ENCODE measurements around the gene SNRNP200. TPM values are rescaled to one million over a fixed set of nuclear protein-coding genes. Genes with fewer than 3 reads are reported as not detected.

Gene SNRNP200
- total RNA-seq, 2 donors from 2014 or later: 117 to 148 TPM

DNA sequence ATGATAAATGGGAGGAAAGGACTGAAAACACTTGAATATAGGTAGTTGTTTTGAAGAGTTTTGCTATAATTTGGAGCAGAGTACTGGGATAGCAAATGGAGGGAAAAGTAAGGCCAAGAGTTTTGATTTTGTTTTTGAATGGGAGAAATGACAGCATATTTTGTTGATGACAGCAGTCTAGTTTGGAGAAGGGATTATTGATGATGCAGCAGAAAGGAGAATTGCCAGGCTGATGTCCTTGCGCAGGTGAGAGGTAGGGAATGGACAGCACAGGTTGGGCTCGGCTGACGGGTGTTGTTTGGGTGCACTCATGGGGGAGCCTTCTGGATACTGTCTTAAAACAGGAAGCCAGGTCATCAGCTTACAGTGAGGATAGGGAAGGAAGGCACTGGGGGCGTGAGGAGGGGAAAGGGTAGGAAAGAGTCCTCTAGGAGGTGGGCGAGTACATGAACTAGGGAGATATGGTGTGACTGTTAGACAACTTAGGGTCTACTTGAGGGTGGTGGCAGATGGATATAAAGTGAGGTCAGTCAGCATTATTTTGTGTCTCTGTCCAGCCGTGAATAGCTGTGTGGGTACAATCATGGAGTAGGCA is 40.6 kb upstream of the SNRNP200 start:
- H3K4me3 ChIP-seq: no peak overlapping the region
- 96% methylated on average over 6 of the region's 6 CpGs for WGBS
- H3K9me3 ChIP-seq: no peaks in the 10 kb centered on the region
- intact Hi-C loops (cut with DNase I): no loop called here
- H3K27ac ChIP-seq: no peak overlapping the region
- no peaks in the 10 kb centered on the region for H3K27me3 ChIP-seq (replicated peaks; ENCODE audit: insufficient read depth)
- TF ChIP-seq, protein P1, sequence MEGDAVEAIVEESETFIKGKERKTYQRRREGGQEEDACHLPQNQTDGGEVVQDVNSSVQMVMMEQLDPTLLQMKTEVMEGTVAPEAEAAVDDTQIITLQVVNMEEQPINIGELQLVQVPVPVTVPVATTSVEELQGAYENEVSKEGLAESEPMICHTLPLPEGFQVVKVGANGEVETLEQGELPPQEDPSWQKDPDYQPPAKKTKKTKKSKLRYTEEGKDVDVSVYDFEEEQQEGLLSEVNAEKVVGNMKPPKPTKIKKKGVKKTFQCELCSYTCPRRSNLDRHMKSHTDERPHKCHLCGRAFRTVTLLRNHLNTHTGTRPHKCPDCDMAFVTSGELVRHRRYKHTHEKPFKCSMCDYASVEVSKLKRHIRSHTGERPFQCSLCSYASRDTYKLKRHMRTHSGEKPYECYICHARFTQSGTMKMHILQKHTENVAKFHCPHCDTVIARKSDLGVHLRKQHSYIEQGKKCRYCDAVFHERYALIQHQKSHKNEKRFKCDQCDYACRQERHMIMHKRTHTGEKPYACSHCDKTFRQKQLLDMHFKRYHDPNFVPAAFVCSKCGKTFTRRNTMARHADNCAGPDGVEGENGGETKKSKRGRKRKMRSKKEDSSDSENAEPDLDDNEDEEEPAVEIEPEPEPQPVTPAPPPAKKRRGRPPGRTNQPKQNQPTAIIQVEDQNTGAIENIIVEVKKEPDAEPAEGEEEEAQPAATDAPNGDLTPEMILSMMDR (IDR thresholded peaks at IDR 0.05): no peak
- no peak for TF ChIP-seq POLR2AphosphoS5 (IDR thresholded peaks at IDR 0.05)
- TF ChIP-seq POLR2A (IDR thresholded peaks at IDR 0.05): no peak
- H3K36me3 ChIP-seq: no peaks in the 10 kb centered on the region
- H3K4me1 ChIP-seq (replicated peaks): no peaks in the 10 kb centered on the region
- no peak for DNase-seq (ENCODE audit: low spot score)

DNA sequence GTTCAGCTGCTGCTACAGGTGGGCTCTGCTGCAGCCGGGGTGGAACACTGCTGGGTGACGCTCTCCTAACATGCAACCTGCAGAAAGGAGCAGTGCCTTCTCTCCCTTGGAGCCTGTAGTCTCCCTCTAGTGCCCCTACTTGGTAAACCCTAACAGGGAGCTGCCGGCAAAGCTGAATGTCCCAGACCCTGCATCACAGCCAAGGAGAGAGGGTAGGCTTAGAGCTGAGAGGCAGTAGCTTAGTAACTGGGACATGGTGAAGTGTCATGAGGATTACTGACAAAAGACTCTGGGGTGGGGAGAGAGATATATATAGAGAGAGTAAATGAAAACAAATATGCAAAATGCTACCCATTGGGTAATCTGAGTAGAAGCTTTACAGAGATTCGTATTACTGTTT is 40.1 kb upstream of the SNRNP200 start:
- DNase-seq (ENCODE audit: low spot score): no peak
- WGBS: 96% methylated on average over 4 of the region's 4 CpGs
- H3K27ac ChIP-seq: no peak overlapping the region
- intact Hi-C loops (cut with DNase I): no loop called here
- no peaks in the 10 kb centered on the region for H3K36me3 ChIP-seq
- H3K9me3 ChIP-seq: no peaks in the 10 kb centered on the region
- TF ChIP-seq, protein P1 (IDR thresholded peaks at IDR 0.05): no peak
- no peak overlapping the region for H3K4me3 ChIP-seq
- H3K4me1 ChIP-seq (replicated peaks): no peaks in the 10 kb centered on the region
- H3K27me3 ChIP-seq (replicated peaks; ENCODE audit: insufficient read depth): no peaks in the 10 kb centered on the region

DNA sequence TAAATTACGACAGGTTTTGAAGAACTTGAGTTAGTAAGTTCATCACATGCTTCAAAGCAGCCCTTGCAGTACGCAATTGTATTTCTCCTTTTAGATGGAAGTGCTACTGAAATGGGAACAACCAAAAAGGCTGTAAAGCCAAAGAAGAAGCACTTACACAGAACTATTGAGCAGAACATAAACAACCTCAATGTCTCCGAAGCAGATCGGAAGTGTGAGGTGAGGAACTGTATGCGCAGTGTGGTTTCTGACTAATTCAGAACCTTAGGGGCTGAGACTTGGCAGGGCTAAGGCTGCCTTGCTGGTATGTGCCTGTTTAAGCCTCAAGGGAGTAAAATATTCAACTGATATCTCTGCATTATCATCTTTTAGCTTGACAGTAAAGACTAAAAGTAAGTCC is 38.7 kb upstream of the SNRNP200 start:
- 87% methylated on average over 5 of the region's 5 CpGs for WGBS

DNA sequence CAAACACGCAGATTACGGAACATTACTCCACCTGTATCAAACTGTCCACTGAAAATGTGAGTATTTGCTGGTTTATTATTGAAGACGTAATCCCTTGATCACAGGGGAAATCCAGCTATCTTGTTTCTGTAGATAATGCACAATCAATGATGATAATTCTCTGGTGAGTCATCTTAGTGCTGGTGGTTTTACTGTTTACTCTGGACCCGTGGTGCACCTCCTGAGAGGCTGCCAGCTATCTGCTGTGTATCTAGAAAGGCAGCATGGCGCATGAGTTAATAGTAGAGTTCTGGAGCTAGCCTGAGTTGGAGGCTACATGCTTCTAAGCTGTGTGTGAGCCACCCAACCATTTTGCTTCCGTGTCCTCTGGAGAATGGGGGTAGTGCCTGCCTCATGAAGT is 36.7 kb upstream of the SNRNP200 start:
- no peaks in the 10 kb centered on the region for H3K36me3 ChIP-seq
- DNase-seq (ENCODE audit: low spot score): no peak
- TF ChIP-seq POLR2A (IDR thresholded peaks at IDR 0.05): no peak
- H3K4me3 ChIP-seq: no peak overlapping the region
- WGBS: 79% methylated on average over 6 of the region's 6 CpGs
- H3K4me1 ChIP-seq (replicated peaks): no peaks in the 10 kb centered on the region
- no peaks in the 10 kb centered on the region for H3K27me3 ChIP-seq (replicated peaks; ENCODE audit: insufficient read depth)
- H3K9me3 ChIP-seq: no peaks in the 10 kb centered on the region
- H3K27ac ChIP-seq: no peak overlapping the region
- intact Hi-C loops (cut with DNase I): no loop called here

More for the DNA sequence above, 38.7 kb upstream of the SNRNP200 start:
- Histone ChIP-seq H3K9me3 (no peaks in the 10 kb centered on the region), H3K27me3 (replicated peaks; ENCODE audit: insufficient read depth) (no peaks in the 10 kb centered on the region), H3K27ac (peak overlapping the region in 1 of 2 donors; percentile 19), H3K36me3 (no peaks in the 10 kb centered on the region), H3K4me1 (replicated peaks) (no peaks in the 10 kb centered on the region), H3K4me3 (no peak overlapping the region)
- intact Hi-C loops (cut with DNase I): no loop called here
- DNase-seq (ENCODE audit: low spot score): no peak
- no peak for TF ChIP-seq POLR2A (IDR thresholded peaks at IDR 0.05)

DNA sequence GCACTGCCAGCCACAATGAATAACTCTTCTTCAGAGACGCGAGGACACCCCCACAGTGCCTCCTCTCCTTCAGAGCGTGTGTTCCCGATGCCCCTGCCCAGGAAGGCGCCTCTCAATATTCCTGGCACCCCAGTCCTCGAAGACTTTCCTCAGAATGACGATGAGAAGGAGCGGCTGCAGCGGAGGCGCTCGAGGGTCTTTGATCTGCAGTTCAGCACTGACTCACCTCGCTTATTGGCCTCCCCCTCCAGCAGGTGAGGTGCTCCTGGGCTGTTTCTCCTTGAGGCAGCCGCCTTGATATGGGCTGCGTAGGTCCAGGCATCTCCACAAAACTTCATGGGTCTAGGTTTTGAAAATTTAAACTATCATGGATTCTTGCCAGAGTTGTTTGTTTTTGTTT is 36.3 kb upstream of the SNRNP200 start:
- H3K36me3 ChIP-seq: no peaks in the 10 kb centered on the region
- H3K27ac ChIP-seq: no peak overlapping the region
- no peaks in the 10 kb centered on the region for H3K4me1 ChIP-seq (replicated peaks)
- no peak overlapping the region for H3K4me3 ChIP-seq
- DNase-seq (ENCODE audit: low spot score): no peak
- no peaks in the 10 kb centered on the region for H3K27me3 ChIP-seq (replicated peaks; ENCODE audit: insufficient read depth)
- intact Hi-C loops (cut with DNase I): no loop called here
- no peaks in the 10 kb centered on the region for H3K9me3 ChIP-seq
- TF ChIP-seq POLR2AphosphoS5 (IDR thresholded peaks at IDR 0.05) (no peak), POLR2A (IDR thresholded peaks at IDR 0.05) (no peak)
- WGBS: 94% methylated on average over 14 of the region's 14 CpGs

DNA sequence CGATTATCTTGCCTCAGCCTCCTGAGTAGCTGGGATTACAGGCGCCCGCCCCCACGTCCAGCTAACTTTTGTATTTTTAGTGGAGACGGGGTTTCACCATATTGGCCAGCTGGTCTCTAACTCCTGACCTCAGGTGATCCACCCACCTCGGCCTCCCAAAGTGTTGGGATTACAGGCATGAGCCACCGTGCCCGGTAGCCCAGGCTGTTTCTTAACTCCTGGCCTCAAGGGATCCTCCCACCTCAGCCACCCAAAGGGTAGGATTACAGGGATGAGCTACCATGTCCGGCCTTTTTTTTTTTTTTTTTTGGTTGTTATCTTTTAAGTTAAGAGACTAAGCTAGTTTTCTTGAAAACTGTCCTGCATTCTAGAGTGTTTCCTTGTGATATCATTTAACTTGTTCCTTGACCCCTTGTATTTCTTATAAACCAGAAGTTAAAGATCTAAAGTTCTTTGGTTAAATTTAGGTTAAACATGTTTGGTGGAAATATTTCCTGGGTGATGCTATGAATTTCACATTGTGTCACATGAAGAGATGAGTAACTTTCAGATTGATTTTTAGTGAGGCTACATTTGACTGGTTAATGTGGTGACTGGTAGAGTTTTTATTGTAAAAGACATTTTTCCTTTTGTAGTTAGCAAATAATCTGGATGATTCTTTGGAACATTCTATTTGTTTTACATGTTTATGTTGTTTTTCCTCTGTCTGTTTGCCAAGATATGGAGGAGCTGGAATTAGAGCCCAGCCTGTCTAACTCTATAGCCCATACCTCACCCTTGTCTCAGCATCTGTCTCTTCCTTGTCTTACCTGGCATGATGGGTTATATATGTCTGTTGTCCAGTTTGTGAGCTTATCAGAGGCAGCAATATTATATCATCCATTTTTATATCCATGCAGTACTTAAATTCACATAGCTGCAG is 35.4 kb upstream of the SNRNP200 start:
- TF ChIP-seq, protein P1 (IDR thresholded peaks at IDR 0.05): no peak
- TF ChIP-seq POLR2AphosphoS5 (IDR thresholded peaks at IDR 0.05) (no peak), POLR2A (IDR thresholded peaks at IDR 0.05) (no peak)
- intact Hi-C loops (cut with DNase I): no loop called here
- no peak overlapping the region for H3K27ac ChIP-seq

More for the DNA sequence above, 35.4 kb upstream of the SNRNP200 start:
- Histone ChIP-seq H3K36me3 (no peaks in the 10 kb centered on the region), H3K4me3 (no peak overlapping the region), H3K9me3 (no peaks in the 10 kb centered on the region), H3K27me3 (replicated peaks; ENCODE audit: insufficient read depth) (no peaks in the 10 kb centered on the region), H3K4me1 (replicated peaks) (no peaks in the 10 kb centered on the region)
- WGBS: 94% methylated on average over 9 of the region's 9 CpGs
- no peak for DNase-seq (ENCODE audit: low spot score)
